Measurements from ENCODE around the gene TMF1.

The TMF1 gene

GRCh38 chr3:69012800-69013252 lies 39.3 kb downstream of the TMF1 start:
- no peak for FAIRE-seq

GRCh38 chr3:69012100-69012799 lies 39.9 kb downstream of the TMF1 start:
- FAIRE-seq: no peak

- no peak for FAIRE-seq
Observed at GRCh38 chr3:69011096-69011730, 40.9 kb downstream of the TMF1 start.

GRCh38 chr3:69009559-69010410 lies 42.3 kb downstream of the TMF1 start:
- FAIRE-seq: no peak

GRCh38 chr3:69008980-69009379 lies 43.2 kb downstream of the TMF1 start:
- no peak for FAIRE-seq

- no peak for FAIRE-seq
Observed at GRCh38 chr3:69005791-69006482, 46.2 kb downstream of the TMF1 start.

GRCh38 chr3:69005071-69005790 lies 46.9 kb downstream of the TMF1 start:
- no peak for FAIRE-seq

- FAIRE-seq: no peak
Observed at GRCh38 chr3:69004138-69004537, 48.0 kb downstream of the TMF1 start.

- FAIRE-seq: no peak
Observed at GRCh38 chr3:68999605-69000004, 52.5 kb downstream of the TMF1 start.

GRCh38 chr3:68999158-68999557 lies 53.0 kb downstream of the TMF1 start:
- FAIRE-seq: no peak

- no peak for FAIRE-seq
Observed at GRCh38 chr3:68997887-68998286, 54.2 kb downstream of the TMF1 start.

- no peak for FAIRE-seq
Observed at GRCh38 chr3:68996356-68996995, 55.7 kb downstream of the TMF1 start.

GRCh38 chr3:68988740-68989139 lies 63.4 kb downstream of the TMF1 start:
- no peak for FAIRE-seq

- FAIRE-seq: no peak
Observed at GRCh38 chr3:68987322-68987721, 64.8 kb downstream of the TMF1 start.

- no peak for FAIRE-seq
Observed at GRCh38 chr3:68986496-68987208, 65.5 kb downstream of the TMF1 start.

- no peak for FAIRE-seq
Observed at GRCh38 chr3:68985146-68985790, 66.9 kb downstream of the TMF1 start.

- FAIRE-seq: no peak
Observed at GRCh38 chr3:68984011-68984530, 68.1 kb downstream of the TMF1 start.

GRCh38 chr3:68977486-68978167 lies 74.5 kb downstream of the TMF1 start:
- no peak for FAIRE-seq

GRCh38 chr3:68974711-68975110 lies 77.4 kb downstream of the TMF1 start:
- FAIRE-seq: no peak

GRCh38 chr3:68973639-68974038 lies 78.5 kb downstream of the TMF1 start:
- FAIRE-seq: no peak
